ENCODE measurements around the gene GBA2.

GBA2 gene

GRCh38 chr9:35741740-35742139 is 7.3 kb downstream of the GBA2 start:
- no peak overlapping the region for H3K4me3 ChIP-seq (ENCODE audit: low read depth, low read length)
- no peak for TF ChIP-seq CTCF (IDR thresholded peaks at IDR 0.05; ENCODE audit: borderline replicate concordance, insufficient read depth, low read depth, low read length)

- TF ChIP-seq CTCF (IDR thresholded peaks at IDR 0.05; ENCODE audit: borderline replicate concordance, insufficient read depth, low read depth, low read length) = no peak
Observed at GRCh38 chr9:35740243-35740642, 8.8 kb downstream of the GBA2 start.

GRCh38 chr9:35738924-35739323 is 10.1 kb downstream of the GBA2 start:
- H3K4me3 ChIP-seq (ENCODE audit: low read depth, low read length) = no peak overlapping the region
- no peak for TF ChIP-seq CTCF (IDR thresholded peaks at IDR 0.05; ENCODE audit: borderline replicate concordance, insufficient read depth, low read depth, low read length)

More at GRCh38 chr9:35740243-35740642, 8.8 kb downstream of the GBA2 start:
- H3K4me3 ChIP-seq (ENCODE audit: low read depth, low read length) = no peak overlapping the region

GRCh38 chr9:35738186-35738585 is 10.8 kb downstream of the GBA2 start:
- TF ChIP-seq CTCF (IDR thresholded peaks at IDR 0.05; ENCODE audit: borderline replicate concordance, insufficient read depth, low read depth, low read length) = no peak
- no peak overlapping the region for H3K4me3 ChIP-seq (ENCODE audit: low read depth, low read length)

- TF ChIP-seq CTCF (IDR thresholded peaks at IDR 0.05; ENCODE audit: borderline replicate concordance, insufficient read depth, low read depth, low read length) = no peak
- H3K4me3 ChIP-seq (ENCODE audit: low read depth, low read length) = no peak overlapping the region
Observed at GRCh38 chr9:35737143-35737542, 11.9 kb downstream of the GBA2 start.

GRCh38 chr9:35736201-35736633 is 12.8 kb downstream of the GBA2 start:
- peak; percentile 90 for TF ChIP-seq CTCF (IDR thresholded peaks at IDR 0.05; ENCODE audit: borderline replicate concordance, insufficient read depth, low read depth, low read length)
- no peak overlapping the region for H3K4me3 ChIP-seq (ENCODE audit: low read depth, low read length)

- no peak overlapping the region for H3K4me3 ChIP-seq (ENCODE audit: low read depth, low read length)
- TF ChIP-seq CTCF (IDR thresholded peaks at IDR 0.05; ENCODE audit: borderline replicate concordance, insufficient read depth, low read depth, low read length) = no peak
Observed at GRCh38 chr9:35734096-35734495, 14.9 kb downstream of the GBA2 start.
